H9 (cell line): Measurements from ENCODE around the gene TMTC2. TPM values are rescaled to one million over a fixed set of nuclear protein-coding genes. Genes with fewer than 3 reads are reported as not detected.

Experiments used
- DNase-seq: peaks from one replicate; pipeline ENCODE4 v3.0.0-alpha.2; 2017
- H2AFZ ChIP-seq: one replicate; pipeline ENCODE4 v1.6.1; 2013; ENCODE audit warnings: mild to moderate bottlenecking, low read length, control low read depth, moderate library complexity
- H2AK5ac ChIP-seq: 2 replicates; pipeline ENCODE4 v1.6.1; 2013; ENCODE audit warnings: low read length, control low read depth, mixed read lengths; ENCODE audit not compliant: insufficient read length
- H2BK120ac ChIP-seq: one replicate; pipeline ENCODE4 v1.6.1; 2013; ENCODE audit warnings: low read depth, mild to moderate bottlenecking, low read length, control low read depth, inconsistent platforms; ENCODE audit not compliant: poor library complexity, severe bottlenecking
- H2BK12ac ChIP-seq: 2 replicates; pipeline ENCODE4 v1.6.1; 2013; ENCODE audit warnings: low read length, control low read depth, mixed read lengths, low read depth; ENCODE audit not compliant: insufficient read length
- H2BK15ac ChIP-seq: 2 replicates; pipeline ENCODE4 v1.6.1; 2013; ENCODE audit warnings: low read depth, low read length, control low read depth
- H2BK20ac ChIP-seq: one replicate; pipeline ENCODE4 v1.6.1; 2013; ENCODE audit warnings: low read depth, mild to moderate bottlenecking, low read length, control low read depth, inconsistent platforms; ENCODE audit not compliant: poor library complexity, severe bottlenecking
- H2BK5ac ChIP-seq: 2 replicates; pipeline ENCODE4 v1.6.1; 2013; ENCODE audit warnings: low read length, control low read depth, mixed read lengths; ENCODE audit not compliant: insufficient read length
- H3K14ac ChIP-seq: 2 replicates; pipeline ENCODE4 v1.6.1; 2013; ENCODE audit warnings: low read length, control low read depth; ENCODE audit not compliant: insufficient read depth
- H3K18ac ChIP-seq: 2 replicates; pipeline ENCODE4 v1.6.1; 2013; ENCODE audit warnings: low read depth, mild to moderate bottlenecking, mixed read lengths, low read length, control low read depth; ENCODE audit not compliant: insufficient read length
- H3K23ac ChIP-seq: 2 replicates; pipeline ENCODE4 v1.6.1; 2013; ENCODE audit warnings: low read length, control low read depth, mixed read lengths, low read depth; ENCODE audit not compliant: insufficient read length
- H3K23me2 ChIP-seq: 2 replicates; pipeline ENCODE4 v1.6.1; 2013; ENCODE audit warnings: low read depth, mild to moderate bottlenecking, mixed read lengths, low read length, control low read depth; ENCODE audit not compliant: insufficient read length, poor library complexity, severe bottlenecking
- H3K27ac ChIP-seq: 2 replicates; pipeline ENCODE4 v1.5.1; 2013; ENCODE audit warnings: low read length, control low read depth, mixed read lengths, low read depth; ENCODE audit not compliant: insufficient read length
- H3K27me3 ChIP-seq: 2 replicates; pipeline ENCODE4 v1.6.1; 2013; ENCODE audit warnings: low read length, control low read depth, inconsistent platforms; ENCODE audit not compliant: insufficient read depth
- H3K4ac ChIP-seq: 2 replicates; pipeline ENCODE4 v1.6.1; 2013; ENCODE audit warnings: low read depth, mild to moderate bottlenecking, control low read depth, inconsistent platforms, low read length, moderate library complexity
- H3K4me1 ChIP-seq: 2 replicates; pipeline ENCODE4 v1.6.1; 2013; ENCODE audit warnings: low read length, control low read depth, inconsistent platforms; ENCODE audit not compliant: insufficient read depth
- H3K4me2 ChIP-seq: 2 replicates; pipeline ENCODE4 v1.6.1; 2013; ENCODE audit warnings: low read length, control low read depth, mixed read lengths; ENCODE audit not compliant: insufficient read length, insufficient read depth
- H3K56ac ChIP-seq: 2 replicates; pipeline ENCODE4 v1.6.1; 2013; ENCODE audit warnings: low read depth, mild to moderate bottlenecking, mixed read lengths, low read length, control low read depth; ENCODE audit not compliant: insufficient read length
- H3K79me1 ChIP-seq: 2 replicates; pipeline ENCODE4 v1.6.1; 2013; ENCODE audit warnings: low read depth, mild to moderate bottlenecking, moderate library complexity, low read length, control low read depth, inconsistent platforms; ENCODE audit not compliant: insufficient read depth, poor library complexity, severe bottlenecking
- H3K79me2 ChIP-seq: 2 replicates; pipeline ENCODE4 v1.6.1; 2013; ENCODE audit warnings: low read length, control low read depth, inconsistent platforms; ENCODE audit not compliant: insufficient read depth
- H3K9ac ChIP-seq: 2 replicates; pipeline ENCODE4 v1.6.1; 2013; ENCODE audit warnings: low read length, control low read depth, mixed read lengths; ENCODE audit not compliant: insufficient read length; ENCODE audit errors: extremely low read depth
- H3K9me3 ChIP-seq: one replicate; pipeline ENCODE4 v1.6.1; 2013; ENCODE audit warnings: low read depth, low read length, inconsistent platforms; ENCODE audit not compliant: control insufficient read depth
- H3T11ph ChIP-seq: one replicate; pipeline ENCODE4 v1.6.1; 2013; ENCODE audit warnings: mild to moderate bottlenecking, low read length, control low read depth, inconsistent platforms
- H4K20me1 ChIP-seq: one replicate; pipeline ENCODE4 v1.6.1; 2013; ENCODE audit not compliant: control insufficient read depth, insufficient read length, insufficient read depth
- H4K5ac ChIP-seq: 2 replicates; pipeline ENCODE4 v1.6.1; 2013; ENCODE audit warnings: low read depth, mild to moderate bottlenecking, mixed read lengths, low read length, control low read depth; ENCODE audit not compliant: insufficient read length
- H4K8ac ChIP-seq: replicated peaks from 2 replicates; pipeline ENCODE4 v1.6.1; 2013; ENCODE audit warnings: low read length, control low read depth, mixed read lengths, low read depth; ENCODE audit not compliant: insufficient read length
- H4K91ac ChIP-seq: 2 replicates; pipeline ENCODE4 v1.6.1; 2013; ENCODE audit warnings: low read depth, mild to moderate bottlenecking, moderate library complexity, mixed read lengths, low read length, control low read depth; ENCODE audit not compliant: insufficient read length
- H3K27ac Mint-ChIP-seq, 3 experiments: 2 replicates in 2 of 3; 3 replicates in 1 of 3; pipeline ENCODE4 v1.8.0; 2020 to 2021; ENCODE audit warnings: mixed read lengths in 3 of 3, mild to moderate bottlenecking in 1 of 3, moderate library complexity in 1 of 3
- H3K27me3 Mint-ChIP-seq: 2 replicates; pipeline ENCODE4 v1.8.0; 2021; ENCODE audit warnings: low read depth, mild to moderate bottlenecking, moderate library complexity, mixed read lengths
- H3K36me3 Mint-ChIP-seq, 3 experiments: 2 replicates in 2 of 3; 3 replicates in 1 of 3; pipeline ENCODE4 v1.8.0; 2020 to 2021; ENCODE audit warnings: low read depth in 3 of 3, mixed read lengths in 3 of 3; ENCODE audit not compliant: insufficient read depth in 1 of 3
- H3K4me1 Mint-ChIP-seq, 2 experiments: 2 replicates each; pipeline ENCODE4 v1.8.0; 2020; ENCODE audit warnings: mixed read lengths in 2 of 2
- H3K4me3 Mint-ChIP-seq, 2 experiments: 2 replicates in 1 of 2; 3 replicates in 1 of 2; pipeline ENCODE4 v1.8.0; 2020 to 2021; ENCODE audit warnings: mild to moderate bottlenecking in 2 of 2, mixed read lengths in 2 of 2, moderate library complexity in 1 of 2
- H3K9me3 Mint-ChIP-seq, 2 experiments: 2 replicates in 1 of 2; 3 replicates in 1 of 2; pipeline ENCODE4 v1.8.0; 2020; ENCODE audit warnings: mild to moderate bottlenecking in 2 of 2, mixed read lengths in 2 of 2, moderate library complexity in 1 of 2
- WGBS: extraction: QIAGEN DNeasy Blood & Tissue Kit; methylation state at CpG from one replicate; pipeline ENCODE4 v1.1.7; 2013; ENCODE audit warnings: missing lambda C conversion rate, low lambda C conversion rate, mixed read lengths; ENCODE audit not compliant: insufficient read length; ENCODE audit errors: extremely low coverage; 5-methylcytosine and 5-hydroxymethylcytosine counted together
- total RNA-seq: library from RNA; stranded (reverse); gene quantifications from 2 replicates; pipeline ENCODE4 v1.2.1, GENCODE V29; 2021
- TF ChIP-seq, protein P1 (sequence below): fragments of 200-600 bp; sonication (generic); conservative IDR thresholded peaks from 3 replicates; pipeline ENCODE4 v1.8.0; 2021; ENCODE audit warnings: antibody characterized with exemption, mild to moderate bottlenecking

The TMTC2 gene
- total RNA-seq, 1 experiment from 2014 or later = 3.1 TPM

DNA sequence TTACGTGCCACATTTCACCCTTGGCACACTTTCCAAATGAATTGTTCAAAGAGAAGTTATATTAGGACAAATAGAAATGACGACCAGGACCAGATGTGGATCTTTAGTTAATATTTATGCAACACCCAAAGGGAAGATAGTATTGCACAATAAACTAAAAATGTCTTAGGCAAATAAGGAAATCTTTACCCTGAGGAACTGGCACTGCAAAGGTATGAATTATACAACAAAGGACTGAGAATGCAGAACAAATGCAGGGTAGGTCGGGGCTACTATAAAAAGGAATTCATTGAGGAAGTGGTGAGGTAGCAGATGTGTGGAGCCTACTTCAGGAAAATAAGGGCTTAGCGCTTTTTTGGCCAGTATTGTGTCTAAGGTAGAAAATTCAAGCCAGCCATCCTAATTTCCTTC is 3.9 kb upstream of the TMTC2 start:
- Mint-ChIP-seq H3K27ac (no peak overlapping the region), H3K27me3 (peaks cover 8% of the 10 kb centered on the region), H3K36me3 (no peaks in the 10 kb centered on the region), H3K9me3 (no peaks in the 10 kb centered on the region), H3K4me1 (peaks cover 12 to 13% of the 10 kb centered on the region in 2 experiments), H3K4me3 (no peak overlapping the region)
- Histone ChIP-seq H3K23ac (no peak overlapping the region), H2BK15ac (no peak overlapping the region), H2BK20ac (no peak overlapping the region), H3K18ac (no peak overlapping the region), H2BK120ac (no peak overlapping the region), H3K79me2 (no peaks in the 10 kb centered on the region), H2AK5ac (no peak overlapping the region), H3T11ph (no peak overlapping the region), H3K23me2 (peaks cover 12% of the 10 kb centered on the region), H3K27me3 (no peaks in the 10 kb centered on the region), H3K14ac (no peak overlapping the region), H4K91ac (no peak overlapping the region), H3K56ac (no peak overlapping the region), H4K20me1 (no peaks in the 10 kb centered on the region), H3K27ac (no peak overlapping the region), H4K8ac (no peak overlapping the region), H3K4me2 (no peak overlapping the region), H3K79me1 (no peaks in the 10 kb centered on the region), H2AFZ (no peak overlapping the region), H2BK12ac (no peak overlapping the region), H3K4me1 (no peaks in the 10 kb centered on the region), H4K5ac (no peak overlapping the region), H3K4ac (no peak overlapping the region), H3K9ac (no peak overlapping the region), H2BK5ac (no peak overlapping the region), H3K9me3 (no peaks in the 10 kb centered on the region)
- TF ChIP-seq, protein P1, sequence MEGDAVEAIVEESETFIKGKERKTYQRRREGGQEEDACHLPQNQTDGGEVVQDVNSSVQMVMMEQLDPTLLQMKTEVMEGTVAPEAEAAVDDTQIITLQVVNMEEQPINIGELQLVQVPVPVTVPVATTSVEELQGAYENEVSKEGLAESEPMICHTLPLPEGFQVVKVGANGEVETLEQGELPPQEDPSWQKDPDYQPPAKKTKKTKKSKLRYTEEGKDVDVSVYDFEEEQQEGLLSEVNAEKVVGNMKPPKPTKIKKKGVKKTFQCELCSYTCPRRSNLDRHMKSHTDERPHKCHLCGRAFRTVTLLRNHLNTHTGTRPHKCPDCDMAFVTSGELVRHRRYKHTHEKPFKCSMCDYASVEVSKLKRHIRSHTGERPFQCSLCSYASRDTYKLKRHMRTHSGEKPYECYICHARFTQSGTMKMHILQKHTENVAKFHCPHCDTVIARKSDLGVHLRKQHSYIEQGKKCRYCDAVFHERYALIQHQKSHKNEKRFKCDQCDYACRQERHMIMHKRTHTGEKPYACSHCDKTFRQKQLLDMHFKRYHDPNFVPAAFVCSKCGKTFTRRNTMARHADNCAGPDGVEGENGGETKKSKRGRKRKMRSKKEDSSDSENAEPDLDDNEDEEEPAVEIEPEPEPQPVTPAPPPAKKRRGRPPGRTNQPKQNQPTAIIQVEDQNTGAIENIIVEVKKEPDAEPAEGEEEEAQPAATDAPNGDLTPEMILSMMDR = no peak
- no peak for DNase-seq
- WGBS = no CpG with 5 or more reads among the region's 4 CpGs
